ENCODE measurements around the gene ST8SIA2.

The ST8SIA2 gene

DNA sequence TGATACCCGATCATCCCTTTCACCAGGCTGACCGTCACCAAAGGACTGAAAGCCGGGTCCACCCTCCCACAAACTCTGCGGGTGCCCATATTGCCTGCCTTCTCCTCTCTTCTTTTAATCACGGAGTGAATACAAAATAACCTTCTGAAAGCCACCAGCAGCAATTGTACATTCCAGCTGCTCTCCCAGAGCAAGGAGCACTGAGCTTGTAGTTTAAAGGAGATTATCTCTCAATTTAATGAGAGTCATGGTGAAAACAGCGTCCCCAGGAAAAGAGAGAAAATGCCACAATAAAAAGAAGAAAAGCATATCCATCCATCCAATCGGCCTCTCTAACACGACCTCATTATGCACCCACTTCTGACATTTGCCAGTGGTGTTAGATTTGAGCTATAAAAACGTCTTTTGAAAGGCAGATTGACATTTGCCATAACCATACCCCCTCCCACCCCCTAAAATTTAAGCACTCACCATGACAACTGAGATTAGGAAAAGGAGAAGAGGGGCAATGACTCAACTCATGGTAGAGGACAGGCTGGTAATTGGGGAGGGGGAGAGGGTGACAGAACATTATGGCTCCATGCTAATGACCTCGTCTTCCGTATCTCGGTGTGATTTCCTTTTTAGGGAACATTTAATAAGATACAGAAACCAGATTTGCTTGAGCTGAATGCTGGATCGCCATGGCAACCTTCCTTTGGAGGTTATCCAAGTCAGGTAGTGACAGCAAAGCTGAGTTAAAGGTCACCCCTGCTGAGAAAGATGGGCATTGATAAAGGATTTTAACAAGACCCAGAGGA lies 106.2 kb downstream of the ST8SIA2 start:
- no peak for DNase-seq

DNA sequence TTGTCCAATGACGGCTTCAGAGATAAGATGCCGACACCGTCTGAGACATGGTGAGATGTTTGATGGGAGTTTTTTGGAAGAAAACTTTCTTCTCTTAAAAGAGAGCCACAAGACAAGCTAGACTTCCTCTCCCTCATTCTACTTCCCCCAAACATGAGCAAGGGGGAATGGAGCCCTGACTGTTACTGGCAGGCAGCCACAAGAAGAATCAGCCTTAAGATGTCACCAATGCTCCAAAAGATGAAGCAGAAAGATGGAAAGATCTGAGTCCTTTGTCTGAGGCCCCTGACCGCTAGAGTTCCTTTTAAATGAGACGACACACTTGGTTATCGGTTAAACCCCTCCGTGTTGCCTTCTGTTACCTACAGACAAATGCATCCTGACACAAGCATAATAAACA lies 108.7 kb downstream of the ST8SIA2 start:
- no peak for DNase-seq

DNA sequence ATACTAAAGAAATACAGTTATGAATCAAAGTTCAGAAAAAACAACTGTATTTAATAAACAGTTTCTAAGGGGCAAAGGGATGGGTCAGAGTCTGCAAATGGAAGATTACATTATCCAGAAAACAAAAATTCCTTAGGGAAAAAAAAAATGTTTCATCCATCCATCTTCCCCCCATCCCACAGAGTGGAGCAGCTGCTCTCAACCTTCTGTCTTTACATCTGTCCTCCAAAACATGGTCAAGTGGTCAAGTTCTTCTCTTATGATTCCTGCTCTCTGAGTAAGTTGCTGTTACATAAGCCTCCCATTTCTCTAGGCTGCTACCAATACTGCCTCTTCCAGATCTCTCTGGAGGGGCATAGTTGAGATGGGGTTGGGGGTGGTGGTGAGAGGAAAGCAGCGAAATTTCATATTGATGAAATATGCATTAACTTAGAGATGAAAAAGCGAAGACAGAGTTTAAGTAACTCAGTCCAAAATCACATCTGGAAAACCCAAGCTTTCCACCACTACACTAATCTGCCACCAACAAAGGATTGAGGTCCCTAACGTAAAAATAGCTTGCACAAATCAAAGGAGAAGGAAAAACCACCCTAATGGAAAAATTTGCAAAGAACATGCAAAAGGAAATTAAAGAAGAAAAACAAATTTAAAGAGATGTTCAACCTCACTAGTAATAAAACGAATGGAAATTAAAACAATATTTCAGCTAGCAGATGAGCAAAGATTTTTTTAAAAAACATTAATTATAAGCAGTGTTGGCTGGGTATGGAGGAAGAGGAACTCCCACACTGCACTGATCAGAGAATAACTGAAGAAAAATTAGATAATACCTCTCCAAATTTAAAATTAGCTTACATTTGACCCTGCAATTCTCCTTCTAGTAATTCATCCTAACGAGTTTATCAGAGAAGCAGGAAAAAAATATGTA lies 109.5 kb downstream of the ST8SIA2 start:
- no peak for DNase-seq

DNA sequence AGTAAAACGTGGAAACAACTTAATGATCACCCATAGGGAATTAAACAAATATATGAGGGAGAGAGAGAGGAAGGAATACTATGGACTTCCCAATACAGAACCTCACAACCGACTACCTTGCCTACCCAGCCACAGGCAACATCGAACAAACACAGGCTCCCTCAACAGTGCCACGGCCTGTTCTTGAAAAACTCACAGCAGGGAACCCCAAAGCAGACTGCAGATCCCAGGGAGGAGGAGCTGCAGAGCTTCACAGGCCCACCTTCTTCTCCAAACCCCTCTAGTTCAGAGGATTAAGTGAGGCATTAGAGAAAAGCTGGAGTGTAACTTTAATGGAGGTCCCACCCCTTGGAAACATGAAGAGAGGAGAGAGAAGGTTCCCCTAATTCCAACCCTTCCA lies 110.2 kb downstream of the ST8SIA2 start:
- DNase-seq: no peak

DNA sequence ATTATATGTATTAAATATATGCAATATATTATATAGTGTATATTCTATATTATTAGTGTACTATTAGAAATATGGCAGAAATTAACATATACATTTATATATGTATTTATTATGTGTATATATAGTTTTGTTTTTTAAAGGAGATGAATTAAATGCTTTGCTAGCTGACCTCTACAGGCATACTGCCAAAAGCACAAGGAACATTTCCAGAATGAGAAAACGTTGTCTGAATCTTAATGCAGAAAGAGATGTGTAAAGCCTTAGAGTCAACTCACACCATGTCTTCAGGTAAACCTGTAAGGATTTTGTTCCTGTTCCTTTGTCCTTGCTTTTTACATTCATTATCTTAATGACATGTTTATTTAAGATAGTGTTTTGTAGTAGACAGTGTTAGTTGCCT lies 111.9 kb downstream of the ST8SIA2 start:
- no peak for DNase-seq

DNA sequence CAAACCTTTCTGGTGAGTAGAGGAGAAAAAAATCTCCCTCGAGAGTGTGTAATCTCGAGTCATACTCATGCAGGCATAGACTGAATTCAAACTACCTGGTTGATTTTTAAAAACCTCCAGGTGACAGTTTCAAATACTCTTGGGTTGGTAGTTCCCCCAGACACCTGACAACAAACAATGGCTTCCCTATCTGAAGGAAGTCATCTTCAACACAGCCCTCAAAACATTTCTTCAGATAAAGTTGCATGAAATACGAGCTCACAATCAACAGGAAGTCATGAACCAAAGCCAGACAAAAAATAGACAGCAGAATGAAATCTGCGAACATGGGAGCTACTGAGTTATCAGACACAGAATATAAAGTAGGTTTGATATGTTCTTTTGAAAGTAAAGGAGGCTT lies 112.8 kb downstream of the ST8SIA2 start:
- DNase-seq: no peak

DNA sequence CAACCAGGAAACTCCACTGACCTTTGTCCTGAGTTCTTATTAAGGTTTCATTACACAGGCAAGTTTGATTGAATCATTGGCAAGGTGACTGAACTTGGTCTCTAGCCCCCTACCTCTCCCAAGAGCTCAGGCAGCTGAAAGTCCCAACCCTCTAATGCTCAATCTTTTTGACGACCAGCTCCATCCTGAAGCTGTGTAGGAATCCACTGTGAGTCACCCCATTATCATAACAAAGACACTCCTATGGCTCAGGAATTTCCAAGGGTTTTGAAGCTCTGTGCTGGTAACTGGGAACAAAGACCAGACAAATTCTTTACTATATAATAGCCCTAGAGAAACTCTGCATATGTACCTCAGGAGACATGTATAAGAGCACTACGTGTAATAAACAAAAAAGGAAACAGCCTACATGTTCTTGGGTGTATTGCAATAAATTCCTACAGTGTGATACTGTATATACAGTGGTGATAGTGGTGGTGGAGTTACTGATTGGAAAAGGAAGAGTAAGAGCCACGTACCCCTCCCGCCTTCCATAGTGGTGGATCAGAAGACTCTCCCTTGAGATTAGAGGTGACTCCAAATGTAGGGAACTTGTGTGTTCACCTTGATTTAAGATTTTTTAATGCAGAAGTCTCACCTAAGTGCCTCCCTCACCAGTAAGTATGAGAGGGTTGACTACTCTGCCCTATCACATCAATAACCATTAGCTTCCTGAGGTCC lies 116.6 kb downstream of the ST8SIA2 start:
- DNase-seq: no peak

Measured in effector CD4-positive, alpha-beta T cell (primary cell).